ENCODE measurements around the gene CPSF4.

Gene CPSF4

DNA sequence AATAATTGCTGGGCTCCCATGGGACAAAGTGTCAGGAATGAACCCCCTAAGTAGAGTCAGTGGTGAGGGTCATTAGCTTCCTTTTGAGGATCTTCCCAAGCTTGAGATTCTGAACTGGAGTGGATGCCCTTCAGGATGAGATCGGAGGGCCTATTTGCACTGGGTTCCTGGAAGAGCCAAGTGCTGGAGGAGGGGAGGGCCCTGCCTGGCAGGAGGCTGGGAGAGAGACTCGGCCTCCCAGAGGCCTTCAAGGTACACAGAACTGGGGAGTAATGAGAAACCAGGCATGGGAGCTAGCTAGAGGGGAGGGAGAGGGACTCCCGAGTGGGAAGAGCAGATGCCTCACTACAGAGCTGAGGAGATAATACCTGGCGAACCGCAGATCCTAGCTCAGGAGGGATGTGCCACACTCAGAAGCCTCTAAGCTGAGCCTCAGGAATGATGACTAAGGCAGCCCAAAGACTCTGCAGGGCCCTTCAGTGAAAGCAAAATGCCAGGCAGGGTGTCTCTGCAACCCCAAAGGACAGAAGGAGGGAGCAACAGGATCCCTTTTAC, 39.8 kb upstream of the CPSF4 start:
- Mint-ChIP-seq H3K27ac (peak overlapping the region; percentile 29), H3K27me3 (ENCODE audit: low read depth, poor library complexity) (no peaks in the 10 kb centered on the region), H3K9me3 (no peaks in the 10 kb centered on the region), H3K4me3 (no peak overlapping the region), H3K36me3 (ENCODE audit: low read depth) (peaks cover 42% of the 10 kb centered on the region), H3K4me1 (peaks cover 34% of the 10 kb centered on the region)
- no peak for DNase-seq
- TF ChIP-seq, protein P1, sequence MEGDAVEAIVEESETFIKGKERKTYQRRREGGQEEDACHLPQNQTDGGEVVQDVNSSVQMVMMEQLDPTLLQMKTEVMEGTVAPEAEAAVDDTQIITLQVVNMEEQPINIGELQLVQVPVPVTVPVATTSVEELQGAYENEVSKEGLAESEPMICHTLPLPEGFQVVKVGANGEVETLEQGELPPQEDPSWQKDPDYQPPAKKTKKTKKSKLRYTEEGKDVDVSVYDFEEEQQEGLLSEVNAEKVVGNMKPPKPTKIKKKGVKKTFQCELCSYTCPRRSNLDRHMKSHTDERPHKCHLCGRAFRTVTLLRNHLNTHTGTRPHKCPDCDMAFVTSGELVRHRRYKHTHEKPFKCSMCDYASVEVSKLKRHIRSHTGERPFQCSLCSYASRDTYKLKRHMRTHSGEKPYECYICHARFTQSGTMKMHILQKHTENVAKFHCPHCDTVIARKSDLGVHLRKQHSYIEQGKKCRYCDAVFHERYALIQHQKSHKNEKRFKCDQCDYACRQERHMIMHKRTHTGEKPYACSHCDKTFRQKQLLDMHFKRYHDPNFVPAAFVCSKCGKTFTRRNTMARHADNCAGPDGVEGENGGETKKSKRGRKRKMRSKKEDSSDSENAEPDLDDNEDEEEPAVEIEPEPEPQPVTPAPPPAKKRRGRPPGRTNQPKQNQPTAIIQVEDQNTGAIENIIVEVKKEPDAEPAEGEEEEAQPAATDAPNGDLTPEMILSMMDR (IDR thresholded peaks at IDR 0.05): no peak

DNA sequence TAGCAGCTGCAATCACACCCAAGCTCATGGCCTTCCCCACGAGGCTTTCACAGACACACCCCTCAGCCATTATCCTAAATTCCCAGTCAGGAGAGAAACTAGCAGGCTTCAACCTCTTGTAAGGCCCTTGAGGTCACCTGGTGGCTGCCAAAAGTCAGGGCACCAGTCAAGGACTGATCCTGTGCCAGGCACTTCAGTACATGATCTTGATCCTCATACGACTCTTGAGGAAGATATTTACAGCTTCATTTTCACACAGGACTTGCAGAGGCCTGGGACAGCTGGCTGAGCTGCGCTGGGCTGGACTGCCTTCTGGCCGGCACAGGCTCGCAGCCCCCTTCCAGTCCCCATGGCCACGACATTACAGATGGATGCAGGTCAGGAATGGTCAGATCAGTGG, 39.1 kb upstream of the CPSF4 start:
- TF ChIP-seq, protein P1 (IDR thresholded peaks at IDR 0.05): no peak
- peaks cover 46% of the 10 kb centered on the region for H3K36me3 Mint-ChIP-seq (ENCODE audit: low read depth)
- peaks cover 31% of the 10 kb centered on the region for H3K4me1 Mint-ChIP-seq
- no peaks in the 10 kb centered on the region for H3K27me3 Mint-ChIP-seq (ENCODE audit: low read depth, poor library complexity)
- H3K27ac Mint-ChIP-seq: peak overlapping the region; percentile 29
- no peaks in the 10 kb centered on the region for H3K9me3 Mint-ChIP-seq
- DNase-seq: no peak
- no peak overlapping the region for H3K4me3 Mint-ChIP-seq

DNA sequence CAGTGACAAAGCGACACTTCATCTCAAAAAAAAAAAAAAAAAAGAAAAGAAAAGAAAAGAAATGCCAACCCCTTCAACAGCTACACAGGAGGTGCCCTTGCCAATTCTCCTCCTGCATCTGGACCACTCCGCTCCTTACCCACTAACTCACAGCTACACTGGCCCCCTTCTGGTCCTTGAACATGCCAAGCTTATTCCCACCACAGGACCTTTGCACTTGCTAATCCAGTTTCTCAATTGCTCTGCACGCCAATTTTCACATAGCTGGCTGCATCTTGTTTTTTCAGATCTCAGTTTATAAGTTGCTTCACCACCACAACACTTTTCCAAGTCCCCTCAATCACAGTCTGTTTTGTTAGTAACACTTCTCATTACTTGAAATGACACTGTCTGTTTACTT, 35.9 kb upstream of the CPSF4 start:
- peaks cover 43% of the 10 kb centered on the region for H3K36me3 Mint-ChIP-seq (ENCODE audit: low read depth)
- H3K27me3 Mint-ChIP-seq (ENCODE audit: low read depth, poor library complexity): no peaks in the 10 kb centered on the region
- TF ChIP-seq, protein P1 (IDR thresholded peaks at IDR 0.05): no peak
- no peak for DNase-seq
- H3K4me1 Mint-ChIP-seq: peaks cover 24% of the 10 kb centered on the region
- no peak overlapping the region for H3K4me3 Mint-ChIP-seq
- no peaks in the 10 kb centered on the region for H3K9me3 Mint-ChIP-seq
- no peak overlapping the region for H3K27ac Mint-ChIP-seq

DNA sequence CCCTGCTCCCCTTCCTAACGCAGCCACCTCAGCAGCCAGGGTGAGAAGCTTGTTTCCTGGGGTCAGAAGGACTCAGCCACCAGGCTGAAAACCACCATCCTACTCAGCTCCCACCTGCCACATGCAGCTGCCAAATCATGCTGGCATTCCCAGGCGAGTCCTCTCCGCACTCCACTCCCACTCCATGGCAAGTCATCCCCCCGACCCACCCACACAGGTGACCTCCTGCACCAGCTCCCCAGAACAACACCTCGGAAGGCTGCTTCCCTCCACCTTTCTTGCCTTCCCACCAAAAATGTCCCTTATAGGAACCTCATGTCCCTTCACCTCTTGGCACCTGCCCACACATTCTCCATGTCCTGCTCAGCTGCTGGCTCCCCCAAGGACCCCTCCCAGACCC, 35.0 kb upstream of the CPSF4 start:
- H3K9me3 Mint-ChIP-seq: no peaks in the 10 kb centered on the region
- H3K4me1 Mint-ChIP-seq: peaks cover 23% of the 10 kb centered on the region
- H3K27me3 Mint-ChIP-seq (ENCODE audit: low read depth, poor library complexity): no peaks in the 10 kb centered on the region
- no peak overlapping the region for H3K4me3 Mint-ChIP-seq
- H3K27ac Mint-ChIP-seq: peak overlapping the region; percentile 40
- H3K36me3 Mint-ChIP-seq (ENCODE audit: low read depth): peaks cover 35% of the 10 kb centered on the region
- DNase-seq: no peak
- TF ChIP-seq, protein P1 (IDR thresholded peaks at IDR 0.05): no peak

DNA sequence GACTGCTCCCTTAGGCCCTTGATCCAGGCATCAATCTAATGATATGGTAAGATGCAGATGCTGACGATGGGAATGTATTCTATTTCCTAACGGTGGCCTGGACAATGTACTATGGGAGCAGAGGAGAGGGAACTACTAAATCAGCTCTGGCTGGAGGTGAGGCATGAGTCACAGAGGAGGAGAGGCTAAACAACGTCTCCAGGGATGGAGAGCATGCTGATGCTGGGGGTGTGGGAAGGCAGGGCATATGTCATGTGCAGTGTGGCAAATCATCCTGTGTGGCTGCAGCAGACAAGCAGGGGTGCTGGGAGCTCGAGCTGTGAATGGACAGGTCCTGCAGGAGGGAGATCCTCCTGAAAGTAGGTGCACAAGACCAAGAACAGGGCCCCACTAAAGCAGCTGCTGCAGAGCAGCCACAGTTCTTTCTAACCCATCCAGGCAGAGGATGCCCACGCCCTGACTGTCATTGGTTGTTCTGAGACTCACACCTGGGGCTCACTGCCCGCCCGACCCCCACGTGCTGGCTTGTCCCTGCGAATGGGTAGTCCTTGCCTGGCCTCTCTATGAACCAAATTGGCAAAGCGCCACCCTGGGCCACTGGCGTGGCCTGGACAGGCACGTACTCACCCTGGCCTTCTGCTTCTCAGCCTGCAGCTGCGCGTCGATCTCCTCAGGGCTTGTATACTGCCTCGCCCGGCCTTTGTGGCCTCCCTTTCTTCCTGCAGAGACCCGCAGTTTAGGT, 34.3 kb upstream of the CPSF4 start:
- Mint-ChIP-seq H3K4me3 (no peak overlapping the region), H3K27ac (peak overlapping the region; percentile 40), H3K27me3 (ENCODE audit: low read depth, poor library complexity) (no peaks in the 10 kb centered on the region), H3K36me3 (ENCODE audit: low read depth) (peaks cover 33% of the 10 kb centered on the region), H3K4me1 (peaks cover 23% of the 10 kb centered on the region), H3K9me3 (no peaks in the 10 kb centered on the region)
- TF ChIP-seq, protein P1 (IDR thresholded peaks at IDR 0.05): no peak
- DNase-seq: no peak

DNA sequence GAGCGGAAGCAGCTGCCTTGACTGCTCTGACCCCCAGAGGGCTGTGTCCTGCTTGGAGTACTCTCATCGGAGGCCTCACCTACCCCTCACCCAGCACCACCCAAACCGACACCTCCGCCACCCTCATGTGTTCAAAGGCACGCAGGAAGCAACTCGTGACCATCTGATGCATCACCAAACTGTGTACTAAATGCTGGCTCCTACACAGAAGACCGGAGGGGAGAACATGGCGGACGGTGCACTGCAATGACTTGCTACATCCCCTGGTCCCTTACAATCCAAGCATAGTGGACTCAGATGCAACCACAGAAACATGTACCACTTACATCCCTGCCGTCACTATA, 33.8 kb upstream of the CPSF4 start:
- TF ChIP-seq, protein P1 (IDR thresholded peaks at IDR 0.05): no peak
- H3K36me3 Mint-ChIP-seq (ENCODE audit: low read depth): peaks cover 33% of the 10 kb centered on the region
- H3K4me1 Mint-ChIP-seq: peaks cover 28% of the 10 kb centered on the region
- no peak for DNase-seq
- no peak overlapping the region for H3K4me3 Mint-ChIP-seq
- no peaks in the 10 kb centered on the region for H3K9me3 Mint-ChIP-seq
- H3K27ac Mint-ChIP-seq: no peak overlapping the region
- no peaks in the 10 kb centered on the region for H3K27me3 Mint-ChIP-seq (ENCODE audit: low read depth, poor library complexity)
